ENCODE data around the gene SELENON. TPM values are rescaled to one million over a fixed set of nuclear protein-coding genes. Genes with fewer than 3 reads are reported as not detected.

SELENON gene
- total RNA-seq, 1 donor, result 33.7 TPM

- Histone ChIP-seq H3K27ac (ENCODE audit: low read depth, low read length) (peak overlapping the region; percentile 86), H4K20me1 (ENCODE audit: insufficient read depth, low read length) (peaks cover 25% of the 10 kb centered on the region), H2AFZ (ENCODE audit: low read length) (no peak overlapping the region), H3K36me3 (ENCODE audit: insufficient read depth, low read length) (peaks cover 28% of the 10 kb centered on the region), H3K4me3 (ENCODE audit: insufficient read depth, low read length) (no peak overlapping the region), H3K4me2 (ENCODE audit: insufficient read depth, low read length) (no peak overlapping the region), H3K9me3 (ENCODE audit: low read depth, low read length) (no peaks in the 10 kb centered on the region), H3K79me2 (ENCODE audit: insufficient read depth, low read length) (peaks cover 33% of the 10 kb centered on the region), H3K27me3 (ENCODE audit: insufficient read depth, low read length) (no peaks in the 10 kb centered on the region), H3K4me1 (ENCODE audit: insufficient read depth, low read length) (peaks cover 30% of the 10 kb centered on the region)
- no peak for DNase-seq (ENCODE audit: insufficient read length, low spot score, missing footprints)
- peak; percentile 13 for TF ChIP-seq CTCF (IDR thresholded peaks at IDR 0.05; ENCODE audit: extremely low read depth, low read depth, low read length)
Measured at GRCh38 chr1:25817840-25818501, 18.0 kb downstream of the SELENON start.

GRCh38 chr1:25818569-25818968 is 18.6 kb downstream of the SELENON start:
- peak overlapping the region; percentile 96 for H3K4me3 ChIP-seq (ENCODE audit: insufficient read depth, low read length)
- H3K4me2 ChIP-seq (ENCODE audit: insufficient read depth, low read length), result peak overlapping the region; percentile 84
- peaks cover 31% of the 10 kb centered on the region for H4K20me1 ChIP-seq (ENCODE audit: insufficient read depth, low read length)
- H3K4me1 ChIP-seq (ENCODE audit: insufficient read depth, low read length), result peaks cover 30% of the 10 kb centered on the region
- H2AFZ ChIP-seq (ENCODE audit: low read length), result no peak overlapping the region
- peaks cover 26% of the 10 kb centered on the region for H3K36me3 ChIP-seq (ENCODE audit: insufficient read depth, low read length)
- peak; percentile 38 for DNase-seq (ENCODE audit: insufficient read length, low spot score, missing footprints)
- no peak for TF ChIP-seq CTCF (IDR thresholded peaks at IDR 0.05; ENCODE audit: extremely low read depth, low read depth, low read length)
- H3K9me3 ChIP-seq (ENCODE audit: low read depth, low read length), result no peaks in the 10 kb centered on the region
- no peaks in the 10 kb centered on the region for H3K27me3 ChIP-seq (ENCODE audit: insufficient read depth, low read length)
- H3K27ac ChIP-seq (ENCODE audit: low read depth, low read length), result peak overlapping the region; percentile 86
- peaks cover 39% of the 10 kb centered on the region for H3K79me2 ChIP-seq (ENCODE audit: insufficient read depth, low read length)

GRCh38 chr1:25819491-25820246 is 19.7 kb downstream of the SELENON start, which contains the start of gene MTFR1L:
Gene MTFR1L, plus strand, starts transcription at chr1:25819954. Its CDS starts 3,151 bp downstream, at chr1:25823105.
- no peak for TF ChIP-seq CTCF (IDR thresholded peaks at IDR 0.05; ENCODE audit: extremely low read depth, low read depth, low read length)
- no peaks in the 10 kb centered on the region for H3K27me3 ChIP-seq (ENCODE audit: insufficient read depth, low read length)
- H3K27ac ChIP-seq (ENCODE audit: low read depth, low read length), result peak within 1 kb of the TSS; percentile 86
- peaks cover 50% of the 10 kb centered on the region for H3K79me2 ChIP-seq (ENCODE audit: insufficient read depth, low read length)
- peaks cover 42% of the 10 kb centered on the region for H4K20me1 ChIP-seq (ENCODE audit: insufficient read depth, low read length)
- H3K4me2 ChIP-seq (ENCODE audit: insufficient read depth, low read length), result peak within 1 kb of the TSS; percentile 84
- H2AFZ ChIP-seq (ENCODE audit: low read length), result peak within 1 kb of the TSS; percentile 89
- H3K36me3 ChIP-seq (ENCODE audit: insufficient read depth, low read length), result peaks cover 18% of the 10 kb centered on the region
- peak within 1 kb of the TSS; percentile 96 for H3K4me3 ChIP-seq (ENCODE audit: insufficient read depth, low read length)
- no peaks in the 10 kb centered on the region for H3K9me3 ChIP-seq (ENCODE audit: low read depth, low read length)
- peak; percentile 99 for DNase-seq (ENCODE audit: insufficient read length, low spot score, missing footprints)
- peaks cover 30% of the 10 kb centered on the region for H3K4me1 ChIP-seq (ENCODE audit: insufficient read depth, low read length)
